GM12878 (cell line): ENCODE measurements around the gene DPM3.

Source experiments
- NFIC ChIP-seq: IDR thresholded peaks from 2 replicates; pipeline ENCODE4 v1.6.1; 2012; ENCODE audit warnings: low read depth, mild to moderate bottlenecking, inconsistent platforms, low read length, moderate library complexity
- NR2C2 ChIP-seq: IDR thresholded peaks from 2 replicates; pipeline ENCODE4 v1.6.1; 2011; ENCODE audit warnings: borderline replicate concordance, low read depth; ENCODE audit not compliant: control insufficient read depth, insufficient read length
- POLR2AphosphoS5 ChIP-seq: IDR thresholded peaks from 2 replicates; pipeline ENCODE4 v1.6.1; 2011; ENCODE audit warnings: mild to moderate bottlenecking, low read length, inconsistent platforms
- SIN3A ChIP-seq: IDR thresholded peaks from 2 replicates; pipeline ENCODE4 v1.6.1; 2012; ENCODE audit warnings: low read depth, low read length, improper control_type of control experiment
- SRF ChIP-seq, 2 experiments: IDR thresholded peaks; 2 replicates each; pipeline ENCODE4 v1.6.1; 2011; ENCODE audit warnings: low read depth in 2 of 2, low read length in 2 of 2, mild to moderate bottlenecking in 1 of 2, moderate library complexity in 1 of 2
- USF1 ChIP-seq: IDR thresholded peaks from 2 replicates; pipeline ENCODE4 v1.6.1; 2011; ENCODE audit warnings: borderline replicate concordance, low read depth, mild to moderate bottlenecking, moderate library complexity, mixed read lengths, low read length; ENCODE audit not compliant: insufficient read depth; ENCODE audit errors: extremely low read length
- USF2 ChIP-seq: IDR thresholded peaks from 2 replicates; pipeline ENCODE4 v1.6.1; 2011; ENCODE audit warnings: low read depth, low read length, improper control_type of control experiment, borderline replicate concordance

GRCh38 chr1:155177192-155177917 lies 37.0 kb upstream of the DPM3 start:
- TF ChIP-seq SRF (IDR thresholded peaks at IDR 0.05; ENCODE audit: low read depth in 2 of 2, low read length in 2 of 2) (no peak), NR2C2 (no peak), POLR2AphosphoS5 (no peak), NFIC (no peak), USF1 (no peak), SIN3A (no peak), USF2 (no peak)
